Activated naive CD8-positive, alpha-beta T cell treated with anti-CD3 and anti-CD28 coated beads for 36 hours (primary cell): ENCODE results near the gene STIMATE. TPM values are rescaled to one million over a fixed set of nuclear protein-coding genes. Genes with fewer than 3 reads are reported as not detected.

Experiments used
- DNase-seq: peaks from one replicate; pipeline ENCODE4 v3.0.0; 2021
- H3K27ac Mint-ChIP-seq: one replicate; pipeline ENCODE4 v1.8.0; 2022; ENCODE audit warnings: mild to moderate bottlenecking, moderate library complexity, mixed read lengths
- H3K27me3 Mint-ChIP-seq: one replicate; pipeline ENCODE4 v1.8.0; 2022; ENCODE audit warnings: mild to moderate bottlenecking, mixed read lengths
- H3K36me3 Mint-ChIP-seq: one replicate; pipeline ENCODE4 v1.8.0; 2021; ENCODE audit warnings: mild to moderate bottlenecking, mixed read lengths
- H3K4me1 Mint-ChIP-seq: one replicate; pipeline ENCODE4 v1.8.0; 2021; ENCODE audit warnings: mixed read lengths
- H3K4me3 Mint-ChIP-seq: one replicate; pipeline ENCODE4 v1.8.0; 2022; ENCODE audit warnings: mild to moderate bottlenecking, moderate library complexity, mixed read lengths
- H3K9me3 Mint-ChIP-seq: one replicate; pipeline ENCODE4 v1.8.0; 2022; ENCODE audit warnings: mixed read lengths
- total RNA-seq, 2 experiments: library from RNA; stranded (reverse); gene quantifications; one replicate each; pipeline ENCODE4 v1.2.3, GENCODE V29; 2021

Gene STIMATE
- total RNA-seq, 2 experiments from 2014 or later, result 23.6 to 30.0 TPM

- H3K4me3 Mint-ChIP-seq, result no peak overlapping the region
- H3K4me1 Mint-ChIP-seq, result no peaks in the 10 kb centered on the region
- no peaks in the 10 kb centered on the region for H3K9me3 Mint-ChIP-seq
- peaks cover 4% of the 10 kb centered on the region for H3K36me3 Mint-ChIP-seq
- no peak for DNase-seq
- no peaks in the 10 kb centered on the region for H3K27me3 Mint-ChIP-seq
- H3K27ac Mint-ChIP-seq, result no peak overlapping the region
Measured at GRCh38 chr3:52907497-52907896, 10.1 kb upstream of the STIMATE start.

- Mint-ChIP-seq H3K27me3 (no peaks in the 10 kb centered on the region), H3K36me3 (peaks cover 4% of the 10 kb centered on the region), H3K27ac (no peak overlapping the region), H3K9me3 (no peaks in the 10 kb centered on the region), H3K4me1 (no peaks in the 10 kb centered on the region), H3K4me3 (no peak overlapping the region)
- no peak for DNase-seq
Measured at GRCh38 chr3:52904552-52904951, 7.2 kb upstream of the STIMATE start.

DNA sequence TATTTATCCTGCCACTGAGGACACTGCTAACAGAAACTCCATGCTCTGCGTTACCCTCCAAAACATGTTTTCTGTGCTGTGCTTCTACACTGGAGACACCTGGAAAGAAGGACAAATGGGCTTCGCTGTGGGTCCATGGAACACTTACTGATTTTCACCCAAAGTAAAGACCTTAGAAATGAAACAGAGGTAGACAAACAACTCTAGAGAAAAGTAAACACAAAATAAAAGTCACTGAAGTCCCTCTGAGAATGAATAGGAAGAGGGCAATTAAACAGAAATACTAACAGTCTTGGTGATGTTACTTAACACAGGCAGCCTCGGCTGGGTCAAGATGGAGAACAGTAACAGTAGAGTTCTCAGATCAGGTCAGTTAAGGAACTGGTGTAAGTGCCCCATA, 6.7 kb upstream of the STIMATE start:
- no peak for DNase-seq
- Mint-ChIP-seq H3K27ac (no peak overlapping the region), H3K36me3 (peaks cover 4% of the 10 kb centered on the region), H3K27me3 (no peaks in the 10 kb centered on the region), H3K4me1 (no peaks in the 10 kb centered on the region), H3K9me3 (no peaks in the 10 kb centered on the region), H3K4me3 (no peak overlapping the region)

DNA sequence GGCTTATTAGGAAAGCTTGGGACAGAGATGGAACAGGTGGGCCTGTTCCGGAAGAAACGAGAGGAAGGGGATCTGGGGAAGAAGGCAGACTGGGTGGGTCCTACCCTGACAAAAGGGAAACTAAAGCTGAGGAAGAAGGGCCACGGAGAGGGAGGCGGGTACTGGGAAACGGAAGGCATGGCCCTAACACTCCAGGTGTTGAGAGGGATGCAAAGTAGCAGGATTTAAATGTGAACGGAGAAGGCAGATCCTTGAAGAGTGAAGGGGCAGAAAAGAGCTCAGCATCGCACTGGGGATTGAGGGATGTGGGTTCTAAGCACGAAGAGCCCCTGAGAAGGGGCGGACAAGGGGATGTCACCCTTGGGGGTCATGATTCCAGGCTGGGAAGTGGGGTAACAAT, 735 bp downstream of the STIMATE start:
- DNase-seq, result no peak
- Mint-ChIP-seq H3K27ac (peak overlapping the region; percentile 70), H3K27me3 (no peaks in the 10 kb centered on the region), H3K4me3 (peak overlapping the region; percentile 92), H3K36me3 (peaks cover 16% of the 10 kb centered on the region), H3K4me1 (peaks cover 49% of the 10 kb centered on the region), H3K9me3 (no peaks in the 10 kb centered on the region)

GRCh38 chr3:52896151-52896550, 1.2 kb downstream of the STIMATE start:
- no peak for DNase-seq
- Mint-ChIP-seq H3K4me3 (peak overlapping the region; percentile 92), H3K9me3 (no peaks in the 10 kb centered on the region), H3K36me3 (peaks cover 16% of the 10 kb centered on the region), H3K27ac (peak overlapping the region; percentile 70), H3K27me3 (no peaks in the 10 kb centered on the region), H3K4me1 (peaks cover 53% of the 10 kb centered on the region)

- DNase-seq, result no peak
- H3K27ac Mint-ChIP-seq, result peak overlapping the region; percentile 68
- H3K4me1 Mint-ChIP-seq, result peaks cover 60% of the 10 kb centered on the region
- peaks cover 18% of the 10 kb centered on the region for H3K36me3 Mint-ChIP-seq
- H3K9me3 Mint-ChIP-seq, result no peaks in the 10 kb centered on the region
- H3K4me3 Mint-ChIP-seq, result peak overlapping the region; percentile 92
- H3K27me3 Mint-ChIP-seq, result no peaks in the 10 kb centered on the region
Measured at GRCh38 chr3:52895418-52895817, 1.9 kb downstream of the STIMATE start.

- Mint-ChIP-seq H3K9me3 (no peaks in the 10 kb centered on the region), H3K4me1 (peaks cover 66% of the 10 kb centered on the region), H3K27ac (peak overlapping the region; percentile 89), H3K4me3 (no peak overlapping the region), H3K27me3 (no peaks in the 10 kb centered on the region), H3K36me3 (peaks cover 23% of the 10 kb centered on the region)
- no peak for DNase-seq
Measured at GRCh38 chr3:52894756-52895155, 2.6 kb downstream of the STIMATE start.

DNA sequence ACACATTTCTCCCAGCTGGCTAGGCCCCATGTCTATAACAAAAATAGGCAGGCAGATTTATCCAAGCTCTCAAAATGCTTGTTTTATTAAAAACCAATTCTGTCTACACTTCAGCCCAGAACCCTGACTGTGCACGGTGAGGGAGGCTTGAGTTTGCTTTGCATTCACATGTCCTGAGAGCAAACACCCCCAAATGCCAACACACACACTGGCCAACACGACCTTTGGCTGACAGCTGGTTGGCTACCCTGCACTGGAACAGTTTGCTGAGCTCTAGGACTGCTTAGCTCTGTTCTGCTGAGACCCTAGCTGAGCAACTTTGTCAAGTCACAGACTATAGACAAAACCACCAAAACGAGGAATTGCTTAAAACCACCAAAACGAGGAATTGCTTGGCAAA, 3.6 kb downstream of the STIMATE start:
- no peak overlapping the region for H3K4me3 Mint-ChIP-seq
- H3K4me1 Mint-ChIP-seq, result peaks cover 66% of the 10 kb centered on the region
- peak overlapping the region; percentile 89 for H3K27ac Mint-ChIP-seq
- peaks cover 25% of the 10 kb centered on the region for H3K36me3 Mint-ChIP-seq
- H3K9me3 Mint-ChIP-seq, result no peaks in the 10 kb centered on the region
- no peaks in the 10 kb centered on the region for H3K27me3 Mint-ChIP-seq
- DNase-seq, result no peak

- DNase-seq, result no peak
- peak overlapping the region; percentile 43 for H3K4me3 Mint-ChIP-seq
- H3K36me3 Mint-ChIP-seq, result peaks cover 25% of the 10 kb centered on the region
- H3K27ac Mint-ChIP-seq, result peak overlapping the region; percentile 89
- no peaks in the 10 kb centered on the region for H3K9me3 Mint-ChIP-seq
- peaks cover 66% of the 10 kb centered on the region for H3K4me1 Mint-ChIP-seq
- H3K27me3 Mint-ChIP-seq, result no peaks in the 10 kb centered on the region
Measured at GRCh38 chr3:52892625-52893311, 4.6 kb downstream of the STIMATE start.

- H3K4me1 Mint-ChIP-seq, result peaks cover 66% of the 10 kb centered on the region
- no peak for DNase-seq
- no peaks in the 10 kb centered on the region for H3K27me3 Mint-ChIP-seq
- peak overlapping the region; percentile 32 for H3K4me3 Mint-ChIP-seq
- no peaks in the 10 kb centered on the region for H3K9me3 Mint-ChIP-seq
- peak overlapping the region; percentile 89 for H3K27ac Mint-ChIP-seq
- H3K36me3 Mint-ChIP-seq, result peaks cover 25% of the 10 kb centered on the region
Measured at GRCh38 chr3:52892290-52892624, 5.1 kb downstream of the STIMATE start.

GRCh38 chr3:52891615-52892081, 5.7 kb downstream of the STIMATE start:
- Mint-ChIP-seq H3K9me3 (no peaks in the 10 kb centered on the region), H3K27ac (peak overlapping the region; percentile 89), H3K4me1 (peaks cover 68% of the 10 kb centered on the region), H3K36me3 (peaks cover 26% of the 10 kb centered on the region), H3K27me3 (no peaks in the 10 kb centered on the region), H3K4me3 (peak overlapping the region; percentile 13)
- DNase-seq, result no peak

GRCh38 chr3:52891164-52891563, 6.2 kb downstream of the STIMATE start:
- Mint-ChIP-seq H3K4me3 (peak overlapping the region; percentile 38), H3K4me1 (peaks cover 68% of the 10 kb centered on the region), H3K27me3 (no peaks in the 10 kb centered on the region), H3K9me3 (no peaks in the 10 kb centered on the region), H3K27ac (peak overlapping the region; percentile 89), H3K36me3 (peaks cover 31% of the 10 kb centered on the region)
- peak; percentile 67 for DNase-seq

DNA sequence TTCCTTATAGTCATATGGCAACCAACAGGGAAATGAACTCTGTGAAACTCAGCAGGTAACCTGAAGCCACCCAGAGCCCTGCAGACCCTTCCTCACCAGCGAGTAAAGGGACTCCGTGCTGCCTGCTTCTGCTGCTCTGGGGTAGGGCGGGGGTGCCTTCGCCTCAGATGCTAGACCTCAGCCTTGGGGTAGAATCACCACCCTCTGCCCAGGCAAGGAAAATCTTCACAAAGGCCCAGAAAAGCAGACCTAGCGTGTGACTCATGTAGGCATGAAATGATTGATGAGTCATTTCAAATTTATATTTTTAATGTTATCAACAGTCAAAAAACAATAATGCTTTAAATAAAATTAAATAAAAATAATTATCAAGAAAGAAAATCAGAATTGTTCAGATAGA, 6.6 kb downstream of the STIMATE start:
- H3K36me3 Mint-ChIP-seq, result peaks cover 36% of the 10 kb centered on the region
- no peaks in the 10 kb centered on the region for H3K27me3 Mint-ChIP-seq
- peak overlapping the region; percentile 89 for H3K27ac Mint-ChIP-seq
- DNase-seq, result peak; percentile 53
- no peaks in the 10 kb centered on the region for H3K9me3 Mint-ChIP-seq
- peak overlapping the region; percentile 32 for H3K4me3 Mint-ChIP-seq
- peaks cover 64% of the 10 kb centered on the region for H3K4me1 Mint-ChIP-seq

GRCh38 chr3:52889901-52890300, 7.4 kb downstream of the STIMATE start:
- peak overlapping the region; percentile 83 for H3K27ac Mint-ChIP-seq

DNA sequence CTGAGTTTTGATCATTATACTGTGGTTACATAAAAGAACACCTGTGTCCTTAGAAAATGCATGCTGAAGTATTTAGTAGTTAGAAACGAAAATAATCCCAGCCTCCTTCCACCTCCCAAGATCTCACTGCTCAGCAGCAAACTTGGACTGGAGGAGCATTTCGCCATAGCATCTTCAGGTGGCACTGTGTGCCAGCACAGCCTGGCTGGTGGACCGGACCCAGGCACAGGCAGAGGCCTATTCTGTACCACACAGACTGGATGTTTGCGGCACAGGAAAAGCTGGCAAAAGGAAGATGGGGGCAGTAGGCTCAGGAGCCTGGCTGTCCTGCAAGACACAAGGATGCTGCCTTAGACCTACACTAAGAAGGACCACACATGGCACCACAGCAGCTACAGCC, 10.2 kb downstream of the STIMATE start:
- Mint-ChIP-seq H3K4me1 (peaks cover 31% of the 10 kb centered on the region), H3K9me3 (no peaks in the 10 kb centered on the region), H3K27ac (no peak overlapping the region), H3K27me3 (no peaks in the 10 kb centered on the region), H3K36me3 (peaks cover 35% of the 10 kb centered on the region), H3K4me3 (no peak overlapping the region)
- DNase-seq, result no peak

More at GRCh38 chr3:52889901-52890300, 7.4 kb downstream of the STIMATE start:
- DNase-seq, result no peak
- Mint-ChIP-seq H3K27me3 (no peaks in the 10 kb centered on the region), H3K36me3 (peaks cover 38% of the 10 kb centered on the region), H3K4me3 (no peak overlapping the region), H3K4me1 (peaks cover 56% of the 10 kb centered on the region), H3K9me3 (no peaks in the 10 kb centered on the region)

DNA sequence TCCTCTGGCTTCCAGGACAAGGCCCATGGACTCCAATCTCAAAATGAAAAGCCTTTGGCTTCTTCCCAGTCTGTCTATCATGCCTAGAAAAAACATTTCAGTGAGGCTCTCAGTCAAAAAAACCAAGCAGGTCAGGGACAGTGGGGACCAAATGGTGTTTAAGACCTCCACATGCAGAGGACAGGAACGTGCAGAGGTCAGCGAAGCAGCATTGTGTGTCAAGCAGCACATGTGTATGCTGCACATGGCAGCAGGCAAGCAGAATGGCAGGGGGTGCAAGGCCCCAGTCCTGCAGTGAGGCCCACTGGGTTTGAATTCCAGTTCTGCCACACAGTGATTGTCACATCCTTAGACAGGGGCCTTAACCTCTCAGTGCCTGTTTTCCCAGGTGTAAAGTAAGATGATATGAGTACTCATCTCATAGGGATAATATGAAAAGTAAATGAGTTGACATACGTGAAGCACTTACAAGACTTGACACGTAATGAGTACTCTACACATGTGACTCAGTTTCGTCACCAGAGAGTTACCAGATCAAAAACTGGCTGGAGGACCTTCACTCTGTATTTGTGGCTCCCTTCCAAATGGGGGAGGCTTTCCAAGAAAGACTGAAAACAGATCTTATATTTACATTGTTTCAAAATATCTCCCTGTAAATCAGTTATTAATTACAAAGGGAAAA, 11.2 kb downstream of the STIMATE start:
- Mint-ChIP-seq H3K4me1 (peaks cover 21% of the 10 kb centered on the region), H3K4me3 (no peak overlapping the region), H3K27me3 (no peaks in the 10 kb centered on the region), H3K36me3 (peaks cover 35% of the 10 kb centered on the region), H3K9me3 (no peaks in the 10 kb centered on the region), H3K27ac (no peak overlapping the region)
- no peak for DNase-seq
